SIG-M5 treated with dmso at 0.1 percent for 504 hours (cell line): ENCODE measurements around the gene ALPI.
"Not testable (repeated sequence)": the region's sequence is repeated elsewhere in the genome, so short reads cannot be mapped to it uniquely, and the experiment has no call there.

ENCODE experiments used
- DNase-seq: peaks from one replicate; lab custom pipeline; 2025; ENCODE audit not compliant: unreplicated experiment; lab: John Stamatoyannopoulos, UW

Gene ALPI

GRCh38 chr2:232441147-232441651, 14.8 kb upstream of the ALPI start:
- no peak for DNase-seq

- DNase-seq = not testable (repeated sequence)
Measured at GRCh38 chr2:232441922-232442321, 14.0 kb upstream of the ALPI start.

- not testable (repeated sequence) for DNase-seq
Measured at GRCh38 chr2:232442431-232442830, 13.5 kb upstream of the ALPI start.

- DNase-seq = not testable (repeated sequence)
Measured at GRCh38 chr2:232443047-232443446, 12.9 kb upstream of the ALPI start.

GRCh38 chr2:232443669-232444408, 12.1 kb upstream of the ALPI start:
- not testable (repeated sequence) for DNase-seq

GRCh38 chr2:232444409-232445148, 11.4 kb upstream of the ALPI start:
- DNase-seq = peak; percentile 63

- not testable (repeated sequence) for DNase-seq
Measured at GRCh38 chr2:232445149-232445885, 10.6 kb upstream of the ALPI start.

GRCh38 chr2:232446266-232446777, 9.6 kb upstream of the ALPI start:
- not testable (repeated sequence) for DNase-seq

GRCh38 chr2:232447091-232447620, 8.8 kb upstream of the ALPI start:
- no peak for DNase-seq

GRCh38 chr2:232447638-232448303, 8.2 kb upstream of the ALPI start:
- DNase-seq = no peak

- no peak for DNase-seq
Measured at GRCh38 chr2:232448304-232448690, 7.7 kb upstream of the ALPI start.

- no peak for DNase-seq
Measured at GRCh38 chr2:232449964-232450363, 6.0 kb upstream of the ALPI start.

GRCh38 chr2:232451645-232452044, 4.3 kb upstream of the ALPI start:
- not testable (repeated sequence) for DNase-seq

GRCh38 chr2:232454630-232455029, 1.3 kb upstream of the ALPI start:
- DNase-seq = no peak

GRCh38 chr2:232456296-232457120, 555 bp downstream of the ALPI start:
- no peak for DNase-seq

GRCh38 chr2:232457121-232458011, 1.4 kb downstream of the ALPI start:
- no peak for DNase-seq

GRCh38 chr2:232458051-232458660, 2.2 kb downstream of the ALPI start:
- DNase-seq = no peak
